HG03139 (cell line): ENCODE results near the gene SLC16A13.
"Not testable (repeated sequence)": the region's sequence is repeated elsewhere in the genome, so short reads cannot be mapped to it uniquely, and the experiment has no call there.

ENCODE experiments used
- ATAC-seq: cut with Tn5 transposase; IDR thresholded peaks from one replicate; pipeline ENCODE4 v1.9.1; 2021; ENCODE audit not compliant: unreplicated experiment

The SLC16A13 gene

GRCh38 chr17:7060165-7060891 lies 24.5 kb downstream of the SLC16A13 start:
- no peak for ATAC-seq

DNA sequence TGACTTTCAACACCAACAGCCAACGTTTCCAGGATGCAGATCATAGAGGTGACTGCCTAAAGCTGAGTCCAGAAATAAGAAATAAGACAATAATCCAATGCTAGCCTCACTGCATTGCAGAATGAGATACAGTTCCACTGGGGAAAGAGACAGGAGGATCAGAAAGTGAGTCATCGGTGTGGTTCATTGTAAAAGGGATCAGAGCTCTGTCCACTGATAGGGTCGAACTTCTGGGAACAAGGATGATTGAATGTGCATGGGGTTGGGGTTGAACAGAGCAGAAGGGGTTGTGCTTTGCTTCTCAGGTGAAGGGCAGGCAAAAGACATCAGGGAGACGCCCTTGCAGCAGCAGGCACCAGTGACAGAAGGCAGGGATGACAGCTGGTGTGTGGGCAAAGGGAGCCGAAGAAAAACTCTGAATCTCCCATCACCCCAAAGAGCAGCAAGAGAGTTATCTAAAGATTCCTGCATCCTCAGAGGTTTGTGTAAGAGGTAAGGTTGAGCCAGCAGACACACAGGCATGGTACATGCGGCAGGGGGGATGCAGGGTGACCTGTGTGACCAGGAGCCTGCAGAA lies 27.8 kb downstream of the SLC16A13 start:
- ATAC-seq: no peak

DNA sequence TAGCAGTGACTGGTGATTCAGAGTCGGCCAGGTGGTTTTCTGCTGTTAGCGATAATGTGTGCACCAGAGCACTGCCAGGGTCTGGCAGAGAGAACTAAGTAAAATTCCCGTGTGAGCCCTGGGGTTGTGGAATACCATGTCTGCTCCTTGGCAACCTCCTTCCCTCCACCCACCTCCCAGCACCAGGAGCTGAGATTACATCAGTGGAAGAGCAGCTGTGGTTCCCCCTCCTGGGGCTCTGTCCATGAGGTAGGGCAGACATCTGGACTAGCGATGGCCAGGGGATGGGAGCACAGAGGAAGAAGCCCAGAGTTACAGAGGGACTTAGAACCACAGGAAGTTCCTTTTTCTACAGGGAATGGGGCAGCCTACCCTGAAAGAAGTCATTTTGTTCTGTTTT lies 28.4 kb downstream of the SLC16A13 start:
- ATAC-seq: no peak

- ATAC-seq: no peak
Observed at GRCh38 chr17:7067198-7067597, 31.4 kb downstream of the SLC16A13 start.

- ATAC-seq: no peak
Observed at GRCh38 chr17:7068268-7068667, 32.5 kb downstream of the SLC16A13 start.

GRCh38 chr17:7070712-7071111 lies 34.9 kb downstream of the SLC16A13 start:
- no peak for ATAC-seq

DNA sequence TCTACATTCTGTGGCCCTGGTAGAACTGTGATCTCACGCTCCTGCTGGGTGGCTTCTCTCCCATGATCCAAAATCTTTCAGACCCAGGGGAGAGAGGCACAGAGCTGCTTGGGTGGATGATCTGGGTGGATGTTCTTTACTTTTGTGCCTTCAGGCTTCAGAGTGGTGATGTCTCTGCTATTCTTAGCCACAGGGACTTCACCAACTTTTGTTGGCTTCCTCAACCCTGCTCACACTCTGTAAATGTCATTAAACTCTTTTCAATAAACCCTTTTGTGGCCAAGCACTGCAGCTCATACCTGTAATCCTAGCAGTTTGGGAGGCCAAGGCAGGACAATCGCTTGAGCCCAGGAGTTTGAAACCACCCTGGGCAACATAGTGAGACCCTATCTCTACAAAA lies 36.6 kb downstream of the SLC16A13 start:
- no peak for ATAC-seq

DNA sequence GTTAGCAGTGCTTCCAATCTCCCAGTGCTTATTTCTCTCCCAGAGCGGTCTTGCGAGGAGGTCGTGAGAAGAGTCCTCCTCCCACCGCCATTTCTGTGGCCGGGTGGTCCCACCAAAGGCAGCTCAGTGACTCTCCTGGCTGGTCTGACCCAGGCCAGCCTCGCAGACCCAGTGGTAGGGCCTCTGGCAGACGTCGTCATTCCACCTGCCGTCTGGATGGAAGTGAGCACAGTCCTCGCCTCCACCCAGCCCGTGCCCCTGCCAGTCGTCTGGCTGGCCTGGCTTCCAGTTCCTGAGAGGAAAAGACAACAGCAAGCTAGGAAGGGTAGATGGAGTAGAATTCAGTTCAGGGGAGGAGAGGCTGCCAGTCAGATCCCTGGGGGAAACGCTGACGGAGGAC lies 39.1 kb downstream of the SLC16A13 start:
- no peak for ATAC-seq

DNA sequence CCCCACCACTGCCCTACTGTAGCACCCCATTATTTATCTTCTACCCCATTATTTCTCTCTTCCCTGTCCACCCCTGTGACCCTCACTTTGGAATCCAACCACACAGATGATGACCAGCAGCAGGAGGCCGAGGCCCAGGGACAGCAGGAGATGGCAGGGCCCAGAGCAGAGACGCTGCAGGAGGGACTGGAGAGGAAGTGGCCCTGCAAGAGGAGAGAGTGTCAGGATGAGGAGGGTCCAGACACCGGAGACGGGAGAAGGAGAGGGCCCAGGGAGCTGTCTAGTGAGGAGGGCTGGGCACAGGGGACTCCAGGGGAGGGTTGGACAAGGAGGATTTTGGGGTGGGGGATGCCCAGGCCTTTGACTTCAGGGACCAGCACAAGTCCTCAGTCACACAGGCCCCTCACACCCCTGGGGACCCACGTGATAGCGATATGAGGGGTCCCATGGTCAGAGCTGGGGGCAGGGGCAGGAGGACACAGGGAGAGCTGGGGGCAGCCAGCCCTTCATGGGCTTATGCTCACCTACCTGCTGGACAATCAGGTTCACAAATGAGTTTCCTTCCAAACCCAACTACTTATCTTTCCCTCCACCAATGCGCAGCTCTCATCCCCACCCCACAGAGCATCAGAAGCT lies 42.2 kb downstream of the SLC16A13 start:
- ATAC-seq: no peak

- ATAC-seq: no peak
Observed at GRCh38 chr17:7078711-7079110, 42.9 kb downstream of the SLC16A13 start.

- no peak for ATAC-seq
Observed at GRCh38 chr17:7079581-7080455, 44.0 kb downstream of the SLC16A13 start, which contains the start of gene CLEC10A. TSS of gene CLEC10A (minus strand) at chr17:7080251. CDS start at chr17:7078812, 1,439 bp downstream.

- no peak for ATAC-seq
Observed at GRCh38 chr17:7080456-7081041, 44.7 kb downstream of the SLC16A13 start.

DNA sequence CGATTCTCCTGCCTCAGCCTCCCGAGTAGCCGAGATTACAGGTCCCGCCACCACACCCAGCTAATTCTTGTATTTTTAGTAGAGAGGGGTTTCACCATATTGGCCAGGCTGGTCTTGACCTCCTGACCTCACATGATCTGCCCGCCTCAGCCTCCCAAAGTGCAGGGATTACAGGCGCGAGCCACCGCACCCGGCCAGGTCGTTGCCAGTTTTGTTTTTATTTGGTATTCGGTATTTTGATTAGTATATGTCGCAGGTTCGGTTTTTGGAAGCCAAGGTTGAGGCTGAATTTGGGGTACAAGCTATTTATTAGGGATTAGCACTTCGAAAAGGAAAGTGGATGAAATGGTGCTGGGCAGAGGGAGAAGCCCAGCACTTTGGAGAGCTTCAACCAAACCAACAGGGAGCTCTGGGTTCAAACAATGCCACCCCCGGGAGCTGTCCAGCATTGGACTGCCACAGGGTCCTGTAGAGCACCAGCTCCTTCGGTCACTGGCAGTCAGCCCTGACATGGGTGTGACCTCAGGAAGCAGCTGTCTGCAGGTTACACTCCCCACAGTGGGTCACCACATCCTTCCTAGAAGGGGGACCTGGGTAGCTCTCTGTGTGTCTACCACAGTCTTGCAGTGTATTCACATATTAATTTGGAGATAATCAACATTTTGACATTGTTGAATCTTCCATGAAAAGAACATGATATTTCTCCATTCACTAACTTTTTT lies 45.7 kb downstream of the SLC16A13 start:
- ATAC-seq: no peak

GRCh38 chr17:7083592-7083991 lies 47.8 kb downstream of the SLC16A13 start:
- ATAC-seq: no peak

GRCh38 chr17:7084088-7084487 lies 48.3 kb downstream of the SLC16A13 start:
- no peak for ATAC-seq

DNA sequence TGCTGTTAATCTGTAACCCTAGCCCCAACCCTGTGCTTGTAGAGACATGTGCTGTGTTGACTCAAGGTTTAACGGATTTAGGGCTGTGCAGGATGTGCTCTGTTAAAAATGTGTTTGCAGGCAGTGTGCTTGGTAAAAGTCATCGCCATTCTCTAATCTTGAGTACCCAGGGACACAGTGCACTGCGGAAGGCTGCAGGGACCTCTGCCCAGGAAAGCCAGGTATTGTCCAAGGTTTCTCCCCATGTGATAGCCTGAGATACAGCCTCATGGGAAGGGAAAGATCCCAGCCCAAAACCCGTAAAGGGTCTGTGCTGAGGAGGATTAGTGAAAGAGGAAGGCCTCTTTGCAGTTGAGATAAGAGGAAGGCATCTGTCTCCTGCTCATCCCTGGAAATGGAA lies 52.6 kb downstream of the SLC16A13 start:
- not testable (repeated sequence) for ATAC-seq

DNA sequence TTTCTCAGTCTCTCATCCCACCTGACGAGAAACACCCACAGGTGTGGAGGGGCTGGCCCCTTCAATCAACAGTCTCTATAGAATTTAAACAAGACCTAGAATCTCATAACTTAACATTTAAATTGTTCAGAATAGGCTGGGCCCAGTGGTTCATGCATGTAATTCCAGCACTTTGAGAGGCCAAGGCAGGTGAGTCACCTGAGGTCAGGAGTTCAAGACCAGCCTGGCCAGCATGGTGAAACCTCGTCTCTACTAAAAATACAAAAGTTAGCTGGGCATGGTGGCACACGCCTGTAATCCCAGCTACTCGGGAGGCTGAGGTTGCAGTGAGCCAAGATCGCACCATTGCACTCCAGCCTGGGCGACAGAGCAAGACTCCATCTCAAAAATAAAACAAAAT lies 53.8 kb downstream of the SLC16A13 start:
- not testable (repeated sequence) for ATAC-seq
